Measurements from ENCODE around the gene TMUB1. TPM values are rescaled to one million over a fixed set of nuclear protein-coding genes. Genes with fewer than 3 reads are reported as not detected.

TMUB1 gene
- total and polyA plus RNA-seq, 4 experiments from 2014 or later: 42.6 to 66.7 (median 48.8) TPM

- POLR2A ChIA-PET (ENCODE audit: partially characterized antibody): interaction anchor here (1.0 kb wide), 1 partner anchor 9 kb away, joined by 7 read pairs; no protein-coding TSS in a partner anchor
- CTCF ChIA-PET (ENCODE audit: partially characterized antibody): interaction anchor here (0.7 to 1.8 kb wide), 32 partner anchors 9 to 180 kb away, joined by 3 to 12 read pairs (median 4); partner anchors contain the start of gene GBX1
- Histone ChIP-seq H3K36me3 (ENCODE audit: insufficient read depth, low read length) (no peaks in the 10 kb centered on the region), H3K4me3 (ENCODE audit: low read length in 2 of 2) (no peak overlapping the region), H3K27me3 (ENCODE audit: insufficient read depth, low read length) (no peaks in the 10 kb centered on the region), H3K4me1 (ENCODE audit: insufficient read depth, low read length) (peaks cover 4% of the 10 kb centered on the region), H3K9me3 (ENCODE audit: control insufficient read depth in 1 of 2, low read length in 2 of 2) (no peaks in the 10 kb centered on the region), H3K27ac (ENCODE audit: low read depth, low read length) (no peak overlapping the region)
- no peaks in the 10 kb centered on the region for H3K27me3 Mint-ChIP-seq
- H3K4me1 Mint-ChIP-seq: peaks cover 3 to 19% (median 7%) of the 10 kb centered on the region in 4 donors
- H3K9me3 Mint-ChIP-seq: peaks cover 0 to 2% (median 0%) of the 10 kb centered on the region in 8 donors
- intact Hi-C loops (cut with micrococcal nuclease): loop anchor here (1.0 kb wide), 2 partner anchors 48 to 120 kb away; no protein-coding TSS in a partner anchor
- H3K36me3 Mint-ChIP-seq: peaks cover 26 to 29% of the 10 kb centered on the region in 2 donors
- no peak overlapping the region for H3K4me3 Mint-ChIP-seq
- no peak overlapping the region for H3K27ac Mint-ChIP-seq
- no peak for DNase-seq
These were observed 41.2 kb upstream of the TMUB1 start for GRCh38 chr7:151124481-151124880.

GRCh38 chr7:151123822-151124464 is 40.6 kb upstream of the TMUB1 start:
- peaks cover 4 to 19% (median 10%) of the 10 kb centered on the region in 4 donors for H3K4me1 Mint-ChIP-seq
- peak; percentile 73 to 82 (median 80) for DNase-seq
- no peaks in the 10 kb centered on the region for H3K27me3 Mint-ChIP-seq
- Histone ChIP-seq H3K36me3 (ENCODE audit: insufficient read depth, low read length) (no peaks in the 10 kb centered on the region), H3K27ac (ENCODE audit: low read depth, low read length) (no peak overlapping the region), H3K27me3 (ENCODE audit: insufficient read depth, low read length) (no peaks in the 10 kb centered on the region), H3K9me3 (ENCODE audit: control insufficient read depth in 1 of 2, low read length in 2 of 2) (no peaks in the 10 kb centered on the region), H3K4me3 (ENCODE audit: low read length in 2 of 2) (no peak overlapping the region), H3K4me1 (ENCODE audit: insufficient read depth, low read length) (peaks cover 4% of the 10 kb centered on the region)
- no peak overlapping the region for H3K4me3 Mint-ChIP-seq
- H3K9me3 Mint-ChIP-seq: peaks cover 0 to 2% (median 0%) of the 10 kb centered on the region in 8 donors
- H3K36me3 Mint-ChIP-seq: peaks cover 29 to 33% of the 10 kb centered on the region in 2 donors
- ChIA-PET CTCF (ENCODE audit: partially characterized antibody) (interaction anchor here (0.5 to 1.8 kb wide), 35 partner anchors 9 to 1600 kb away, joined by 3 to 12 read pairs (median 4); partner anchors contain the start of genes ABCB8 and GBX1), POLR2A (ENCODE audit: partially characterized antibody) (interaction anchor here (1.0 kb wide), 1 partner anchor 9 kb away, joined by 7 read pairs; no protein-coding TSS in a partner anchor)
- peak overlapping the region in 3 of 7 donors; percentile 31 to 70 (median 47) for H3K27ac Mint-ChIP-seq
- intact Hi-C loops (cut with micrococcal nuclease): loop anchor here (1.0 kb wide), 2 partner anchors 48 to 120 kb away; no protein-coding TSS in a partner anchor

GRCh38 chr7:151123158-151123821 is 40.0 kb upstream of the TMUB1 start:
- Histone ChIP-seq H3K27me3 (ENCODE audit: insufficient read depth, low read length) (no peaks in the 10 kb centered on the region), H3K4me3 (ENCODE audit: low read length in 2 of 2) (no peak overlapping the region), H3K4me1 (ENCODE audit: insufficient read depth, low read length) (peaks cover 4% of the 10 kb centered on the region), H3K9me3 (ENCODE audit: control insufficient read depth in 1 of 2, low read length in 2 of 2) (no peaks in the 10 kb centered on the region), H3K36me3 (ENCODE audit: insufficient read depth, low read length) (no peaks in the 10 kb centered on the region), H3K27ac (ENCODE audit: low read depth, low read length) (no peak overlapping the region)
- intact Hi-C loops (cut with micrococcal nuclease): no loop called here
- CTCF ChIA-PET (ENCODE audit: partially characterized antibody): interaction anchor here (0.5 to 1.8 kb wide), 28 partner anchors 12 to 1601 kb away, joined by 3 to 12 read pairs (median 3); partner anchors contain the start of genes ABCB8 and GBX1
- Mint-ChIP-seq H3K27ac (peak overlapping the region in 2 of 7 donors; percentile 31 to 47), H3K4me3 (no peak overlapping the region), H3K27me3 (no peaks in the 10 kb centered on the region), H3K36me3 (peaks cover 25 to 36% of the 10 kb centered on the region in 2 donors), H3K4me1 (peaks cover 4 to 25% (median 12%) of the 10 kb centered on the region in 4 donors), H3K9me3 (peaks cover 0 to 2% (median 0%) of the 10 kb centered on the region in 8 donors)
- POLR2A ChIA-PET (ENCODE audit: partially characterized antibody): interaction anchor here (1.0 kb wide), 1 partner anchor 8 kb away, joined by 7 read pairs; no protein-coding TSS in a partner anchor
- peak in 1 of 5 donors; percentile 7 for DNase-seq

GRCh38 chr7:151122796-151123157 is 39.5 kb upstream of the TMUB1 start:
- intact Hi-C loops (cut with micrococcal nuclease): no loop called here
- Mint-ChIP-seq H3K36me3 (peaks cover 21 to 36% of the 10 kb centered on the region in 2 donors), H3K27me3 (no peaks in the 10 kb centered on the region), H3K4me3 (no peak overlapping the region), H3K9me3 (peaks cover 0 to 2% (median 0%) of the 10 kb centered on the region in 8 donors), H3K27ac (no peak overlapping the region), H3K4me1 (peaks cover 4 to 30% (median 14%) of the 10 kb centered on the region in 4 donors)
- Histone ChIP-seq H3K9me3 (ENCODE audit: control insufficient read depth in 1 of 2, low read length in 2 of 2) (no peaks in the 10 kb centered on the region), H3K27me3 (ENCODE audit: insufficient read depth, low read length) (no peaks in the 10 kb centered on the region), H3K4me1 (ENCODE audit: insufficient read depth, low read length) (peaks cover 9% of the 10 kb centered on the region), H3K36me3 (ENCODE audit: insufficient read depth, low read length) (no peaks in the 10 kb centered on the region), H3K4me3 (ENCODE audit: low read length in 2 of 2) (no peak overlapping the region), H3K27ac (ENCODE audit: low read depth, low read length) (no peak overlapping the region)
- DNase-seq: peak in 1 of 5 donors; percentile 39
- ChIA-PET POLR2A (ENCODE audit: partially characterized antibody) (no interaction called here), CTCF (ENCODE audit: partially characterized antibody) (no interaction called here)

- Histone ChIP-seq H3K4me3 (ENCODE audit: low read length in 2 of 2) (no peak overlapping the region), H3K27ac (ENCODE audit: low read depth, low read length) (no peak overlapping the region), H3K9me3 (ENCODE audit: control insufficient read depth in 1 of 2, low read length in 2 of 2) (no peaks in the 10 kb centered on the region), H3K27me3 (ENCODE audit: insufficient read depth, low read length) (no peaks in the 10 kb centered on the region), H3K36me3 (ENCODE audit: insufficient read depth, low read length) (no peaks in the 10 kb centered on the region), H3K4me1 (ENCODE audit: insufficient read depth, low read length) (peaks cover 13% of the 10 kb centered on the region)
- Mint-ChIP-seq H3K4me3 (no peak overlapping the region), H3K36me3 (peaks cover 16 to 37% of the 10 kb centered on the region in 2 donors), H3K27me3 (no peaks in the 10 kb centered on the region), H3K9me3 (peaks cover 0 to 2% (median 0%) of the 10 kb centered on the region in 8 donors), H3K27ac (no peak overlapping the region), H3K4me1 (peaks cover 4 to 35% (median 18%) of the 10 kb centered on the region in 4 donors)
- peak in 1 of 5 donors; percentile 14 for DNase-seq
- CTCF ChIA-PET (ENCODE audit: partially characterized antibody): no interaction called here
- POLR2A ChIA-PET (ENCODE audit: partially characterized antibody): no interaction called here
- intact Hi-C loops (cut with micrococcal nuclease): no loop called here
These were observed 39.0 kb upstream of the TMUB1 start for GRCh38 chr7:151122276-151122675.

GRCh38 chr7:151121380-151122170 is 38.3 kb upstream of the TMUB1 start:
- Mint-ChIP-seq H3K9me3 (peaks cover 0 to 2% (median 0%) of the 10 kb centered on the region in 8 donors), H3K27me3 (no peaks in the 10 kb centered on the region), H3K4me1 (peaks cover 4 to 40% (median 22%) of the 10 kb centered on the region in 4 donors), H3K27ac (peak overlapping the region in 3 of 7 donors; percentile 2 to 64 (median 42)), H3K4me3 (no peak overlapping the region), H3K36me3 (peaks cover 16 to 37% of the 10 kb centered on the region in 2 donors)
- ChIA-PET POLR2A (ENCODE audit: partially characterized antibody) (no interaction called here), CTCF (ENCODE audit: partially characterized antibody) (interaction anchor here (1.2 kb wide), 1 partner anchor 212 kb away, joined by 3 read pairs; no protein-coding TSS in a partner anchor)
- DNase-seq: peak in 1 of 5 donors; percentile 4
- H3K27me3 ChIP-seq (ENCODE audit: insufficient read depth, low read length): no peaks in the 10 kb centered on the region
- H3K36me3 ChIP-seq (ENCODE audit: insufficient read depth, low read length): no peaks in the 10 kb centered on the region
- no peak overlapping the region for H3K4me3 ChIP-seq (ENCODE audit: low read length in 2 of 2)
- H3K27ac ChIP-seq (ENCODE audit: low read depth, low read length): no peak overlapping the region
- no peaks in the 10 kb centered on the region for H3K9me3 ChIP-seq (ENCODE audit: control insufficient read depth in 1 of 2, low read length in 2 of 2)
- intact Hi-C loops (cut with micrococcal nuclease): no loop called here
- H3K4me1 ChIP-seq (ENCODE audit: insufficient read depth, low read length): peaks cover 20% of the 10 kb centered on the region

All from CD4-positive, alpha-beta memory T cell (primary cell).